ENCODE measurements around the gene GABRR1.

- TF ChIP-seq POLR2A (IDR thresholded peaks at IDR 0.05) = no peak
- TF ChIP-seq, protein P1, sequence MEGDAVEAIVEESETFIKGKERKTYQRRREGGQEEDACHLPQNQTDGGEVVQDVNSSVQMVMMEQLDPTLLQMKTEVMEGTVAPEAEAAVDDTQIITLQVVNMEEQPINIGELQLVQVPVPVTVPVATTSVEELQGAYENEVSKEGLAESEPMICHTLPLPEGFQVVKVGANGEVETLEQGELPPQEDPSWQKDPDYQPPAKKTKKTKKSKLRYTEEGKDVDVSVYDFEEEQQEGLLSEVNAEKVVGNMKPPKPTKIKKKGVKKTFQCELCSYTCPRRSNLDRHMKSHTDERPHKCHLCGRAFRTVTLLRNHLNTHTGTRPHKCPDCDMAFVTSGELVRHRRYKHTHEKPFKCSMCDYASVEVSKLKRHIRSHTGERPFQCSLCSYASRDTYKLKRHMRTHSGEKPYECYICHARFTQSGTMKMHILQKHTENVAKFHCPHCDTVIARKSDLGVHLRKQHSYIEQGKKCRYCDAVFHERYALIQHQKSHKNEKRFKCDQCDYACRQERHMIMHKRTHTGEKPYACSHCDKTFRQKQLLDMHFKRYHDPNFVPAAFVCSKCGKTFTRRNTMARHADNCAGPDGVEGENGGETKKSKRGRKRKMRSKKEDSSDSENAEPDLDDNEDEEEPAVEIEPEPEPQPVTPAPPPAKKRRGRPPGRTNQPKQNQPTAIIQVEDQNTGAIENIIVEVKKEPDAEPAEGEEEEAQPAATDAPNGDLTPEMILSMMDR (IDR thresholded peaks at IDR 0.05) = no peak
Measured at GRCh38 chr6:89243331-89243629, 26.1 kb upstream of the GABRR1 start.

Data from vagina (tissue), 2 donors.